T-helper 1 cell treated with Interleukin-12 subunit alpha and Interleukin-12 subunit beta and Interleukin-4 antibody, amounts not matched to agents 30 μg/mL and 1 μg/mL, for 36 hours (primary cell): ENCODE data around the gene CCDC194.

Experiments used
- H3K27ac Mint-ChIP-seq: one replicate; pipeline ENCODE4 v1.8.0; 2021; ENCODE audit warnings: mild to moderate bottlenecking, mixed read lengths
- H3K27me3 Mint-ChIP-seq: one replicate; pipeline ENCODE4 v1.8.0; 2021; ENCODE audit warnings: low read depth, mixed read lengths
- H3K36me3 Mint-ChIP-seq: one replicate; pipeline ENCODE4 v1.8.0; 2021; ENCODE audit warnings: low read depth, mixed read lengths
- H3K4me1 Mint-ChIP-seq: one replicate; pipeline ENCODE4 v1.8.0; 2021; ENCODE audit warnings: low read depth, mixed read lengths
- H3K4me3 Mint-ChIP-seq: one replicate; pipeline ENCODE4 v1.8.0; 2021; ENCODE audit warnings: mild to moderate bottlenecking, moderate library complexity, mixed read lengths
- H3K9me3 Mint-ChIP-seq: one replicate; pipeline ENCODE4 v1.8.0; 2021; ENCODE audit warnings: mixed read lengths

Gene CCDC194

DNA sequence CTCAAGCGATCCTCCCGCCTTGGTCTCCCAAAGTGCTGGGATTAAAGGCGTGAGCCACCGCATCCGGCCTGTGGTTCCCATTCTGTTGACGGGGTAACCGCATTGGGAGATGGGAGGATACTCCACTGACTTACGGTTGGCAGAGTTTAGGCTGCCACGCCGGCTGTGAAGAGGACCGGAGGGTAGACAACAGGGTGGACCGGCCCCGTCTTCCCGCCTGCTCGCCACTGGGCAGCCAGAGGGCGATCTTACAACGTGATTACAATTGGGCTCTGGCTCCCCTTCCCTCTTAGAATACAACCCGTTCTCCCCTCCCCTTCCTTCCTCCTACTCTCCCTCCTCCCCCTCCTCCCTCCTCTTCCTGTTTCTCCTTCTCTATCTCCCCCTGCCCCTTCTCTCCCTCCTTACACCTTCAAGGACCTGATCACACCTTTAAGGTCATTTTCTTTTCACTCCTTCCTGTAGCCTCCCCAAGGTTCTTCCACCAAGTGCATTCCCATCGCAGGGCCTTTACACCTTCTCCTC, 957 bp upstream of the CCDC194 start:
- H3K36me3 Mint-ChIP-seq = peaks cover 8% of the 10 kb centered on the region
- no peaks in the 10 kb centered on the region for H3K9me3 Mint-ChIP-seq
- H3K4me1 Mint-ChIP-seq = peaks cover 15% of the 10 kb centered on the region
- H3K4me3 Mint-ChIP-seq = no peak overlapping the region
- peaks cover 12% of the 10 kb centered on the region for H3K27me3 Mint-ChIP-seq
- peak overlapping the region; percentile 82 for H3K27ac Mint-ChIP-seq

DNA sequence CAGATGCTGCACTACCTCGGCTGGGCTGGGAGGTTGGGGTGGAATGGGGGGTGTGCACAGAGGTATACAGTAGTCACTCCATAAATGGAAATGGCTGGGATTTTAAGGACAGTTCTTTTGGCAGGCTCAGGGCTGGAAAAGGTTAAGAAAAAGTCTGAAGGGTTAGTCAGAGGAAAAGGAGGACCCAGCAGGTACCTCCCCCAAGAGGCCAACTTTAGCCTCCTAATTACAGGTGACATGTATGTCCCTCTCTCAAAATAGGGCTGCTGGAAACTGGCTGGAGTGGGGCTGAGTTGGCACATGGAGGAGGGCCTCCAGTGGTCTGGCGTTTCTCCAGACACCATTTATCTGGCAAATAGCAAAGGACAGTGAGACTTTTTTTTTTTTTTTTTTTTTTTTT, 994 bp downstream of the CCDC194 start:
- no peak overlapping the region for H3K4me3 Mint-ChIP-seq
- peaks cover 15% of the 10 kb centered on the region for H3K4me1 Mint-ChIP-seq
- H3K27ac Mint-ChIP-seq = no peak overlapping the region
- H3K36me3 Mint-ChIP-seq = peaks cover 6% of the 10 kb centered on the region
- peaks cover 23% of the 10 kb centered on the region for H3K27me3 Mint-ChIP-seq
- H3K9me3 Mint-ChIP-seq = no peaks in the 10 kb centered on the region

DNA sequence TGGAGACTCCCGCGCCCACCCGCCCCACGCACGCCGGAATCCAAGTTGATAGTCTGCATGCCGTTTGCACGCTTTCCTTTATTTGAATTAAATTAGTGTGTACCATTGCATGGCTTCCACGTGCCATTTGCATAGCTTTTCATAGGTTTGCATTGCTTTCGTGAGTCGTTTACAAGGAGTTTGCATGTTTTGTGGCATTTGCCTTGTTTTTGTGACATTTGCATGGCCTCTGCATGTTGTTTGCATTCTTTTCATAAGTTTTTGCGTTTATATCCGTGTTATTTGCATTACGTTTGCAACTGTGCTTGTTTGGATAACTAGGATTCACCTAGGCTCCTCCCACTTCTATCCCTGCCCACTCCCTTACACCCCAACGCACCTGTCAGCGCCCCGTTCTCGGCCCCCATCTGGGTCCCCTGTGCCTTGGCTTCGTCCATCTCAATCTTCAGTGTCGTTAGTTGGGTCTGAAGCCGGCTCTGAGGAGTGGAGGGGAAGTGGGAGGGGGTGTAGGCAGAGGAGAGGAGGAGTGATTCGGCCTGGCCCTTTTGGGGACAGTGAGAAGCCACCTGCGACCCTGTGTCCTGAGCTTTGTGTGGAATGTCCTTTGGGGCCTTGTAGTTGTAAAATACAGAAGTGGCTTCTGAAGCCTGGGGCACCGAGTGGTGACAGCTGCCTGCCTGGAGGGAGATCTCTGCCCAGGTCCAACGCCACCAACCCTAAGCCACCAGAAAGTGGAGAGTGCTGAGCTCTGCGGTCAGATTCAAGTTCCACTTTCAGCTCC, 2.4 kb downstream of the CCDC194 start:
- H3K9me3 Mint-ChIP-seq = no peaks in the 10 kb centered on the region
- H3K4me3 Mint-ChIP-seq = peak overlapping the region; percentile 70
- peaks cover 15% of the 10 kb centered on the region for H3K4me1 Mint-ChIP-seq
- H3K27ac Mint-ChIP-seq = no peak overlapping the region
- H3K27me3 Mint-ChIP-seq = peaks cover 23% of the 10 kb centered on the region
- peaks cover 3% of the 10 kb centered on the region for H3K36me3 Mint-ChIP-seq

DNA sequence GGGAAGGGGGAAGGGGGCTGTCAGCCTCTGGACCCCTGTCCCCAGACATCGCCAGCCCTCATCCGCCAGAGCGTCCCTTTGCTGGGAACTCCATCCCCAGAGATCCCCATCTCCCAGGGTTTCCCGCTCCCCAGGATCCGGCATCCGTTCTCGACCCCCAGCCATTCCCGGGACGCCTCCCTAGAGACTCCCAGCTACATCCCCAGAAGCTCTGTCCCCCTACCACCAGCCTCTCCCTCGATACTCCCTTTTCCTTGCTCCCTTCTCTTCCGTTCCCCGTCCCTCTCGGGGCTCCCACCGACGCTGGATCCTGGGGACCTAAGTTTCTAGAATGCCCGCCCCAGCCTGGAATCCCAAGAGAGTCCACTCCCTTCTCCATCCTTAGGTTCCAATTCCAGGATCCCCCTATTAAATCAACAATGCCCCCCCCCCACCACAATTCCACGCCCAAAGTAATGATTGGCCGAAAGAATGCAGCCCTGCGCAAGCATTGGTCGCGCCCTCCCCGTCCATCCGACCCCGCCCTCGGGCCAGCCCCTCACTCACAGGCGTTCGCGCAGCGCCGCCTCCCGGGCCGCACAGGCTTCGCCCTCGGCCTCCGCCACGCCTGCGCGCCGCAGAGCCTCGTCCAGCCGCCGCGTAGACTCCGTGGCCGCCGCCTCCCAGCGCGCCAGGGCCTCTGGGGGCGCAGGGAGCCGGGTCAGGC, 3.2 kb downstream of the CCDC194 start:
- peaks cover 15% of the 10 kb centered on the region for H3K4me1 Mint-ChIP-seq
- peaks cover 3% of the 10 kb centered on the region for H3K36me3 Mint-ChIP-seq
- H3K4me3 Mint-ChIP-seq = peak overlapping the region; percentile 94
- peaks cover 23% of the 10 kb centered on the region for H3K27me3 Mint-ChIP-seq
- no peaks in the 10 kb centered on the region for H3K9me3 Mint-ChIP-seq
- no peak overlapping the region for H3K27ac Mint-ChIP-seq

DNA sequence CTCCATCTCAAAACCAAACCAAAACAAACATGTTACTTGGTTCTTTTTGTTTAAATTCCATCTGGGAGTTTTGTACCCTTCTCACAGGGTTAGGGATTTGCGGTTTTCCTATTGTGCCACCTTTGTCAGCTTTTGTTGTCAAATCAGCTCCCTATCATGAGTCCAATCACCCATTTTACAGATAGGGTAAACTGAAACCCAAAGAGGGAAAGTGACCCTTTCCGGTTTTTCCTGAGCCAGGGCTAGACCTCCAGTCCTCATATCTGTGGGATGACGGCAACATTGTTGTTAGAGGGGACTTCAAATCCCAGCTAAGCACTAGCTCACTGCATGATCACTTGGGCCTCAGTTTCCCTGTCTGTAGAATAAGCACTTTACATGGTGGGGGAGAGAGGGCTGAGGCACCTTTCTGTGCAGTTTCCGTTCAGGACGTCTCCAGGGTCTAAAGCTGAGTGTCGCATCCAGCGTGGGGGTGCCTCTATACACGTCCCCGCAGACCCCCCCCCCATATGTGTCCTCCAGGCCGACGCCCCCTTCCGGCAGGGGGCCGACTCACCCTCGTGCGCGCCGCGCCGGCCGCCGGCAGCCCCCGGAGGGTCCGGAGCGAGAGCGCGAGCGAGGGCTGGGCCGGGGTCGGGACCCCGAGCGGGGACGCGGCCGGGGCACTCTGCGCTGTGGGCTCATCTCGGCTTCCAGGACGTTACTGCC, 3.9 kb downstream of the CCDC194 start:
- no peaks in the 10 kb centered on the region for H3K9me3 Mint-ChIP-seq
- H3K4me3 Mint-ChIP-seq = peak overlapping the region; percentile 94
- H3K27me3 Mint-ChIP-seq = peaks cover 23% of the 10 kb centered on the region
- H3K4me1 Mint-ChIP-seq = peaks cover 13% of the 10 kb centered on the region
- H3K36me3 Mint-ChIP-seq = peaks cover 1% of the 10 kb centered on the region
- no peak overlapping the region for H3K27ac Mint-ChIP-seq

DNA sequence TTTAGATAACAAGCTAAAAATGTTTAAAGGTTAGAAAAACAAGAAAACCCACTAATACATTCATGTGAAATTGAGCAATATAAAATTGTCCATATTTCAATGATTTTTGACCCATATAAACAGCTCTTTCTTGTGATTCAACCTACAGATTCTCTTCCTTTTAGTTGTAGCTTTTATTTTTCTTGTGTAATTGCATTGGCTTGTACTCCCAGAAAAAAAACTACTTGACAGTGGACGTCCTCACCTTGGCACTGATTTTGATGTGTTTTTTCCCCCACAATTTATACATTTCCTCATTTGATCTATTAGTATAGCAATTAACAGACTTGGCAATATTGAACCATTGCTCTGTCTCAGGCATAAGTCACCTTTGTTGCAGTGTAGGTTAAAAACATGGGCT, 4.7 kb downstream of the CCDC194 start:
- Mint-ChIP-seq H3K36me3 (no peaks in the 10 kb centered on the region), H3K4me3 (no peak overlapping the region)

DNA sequence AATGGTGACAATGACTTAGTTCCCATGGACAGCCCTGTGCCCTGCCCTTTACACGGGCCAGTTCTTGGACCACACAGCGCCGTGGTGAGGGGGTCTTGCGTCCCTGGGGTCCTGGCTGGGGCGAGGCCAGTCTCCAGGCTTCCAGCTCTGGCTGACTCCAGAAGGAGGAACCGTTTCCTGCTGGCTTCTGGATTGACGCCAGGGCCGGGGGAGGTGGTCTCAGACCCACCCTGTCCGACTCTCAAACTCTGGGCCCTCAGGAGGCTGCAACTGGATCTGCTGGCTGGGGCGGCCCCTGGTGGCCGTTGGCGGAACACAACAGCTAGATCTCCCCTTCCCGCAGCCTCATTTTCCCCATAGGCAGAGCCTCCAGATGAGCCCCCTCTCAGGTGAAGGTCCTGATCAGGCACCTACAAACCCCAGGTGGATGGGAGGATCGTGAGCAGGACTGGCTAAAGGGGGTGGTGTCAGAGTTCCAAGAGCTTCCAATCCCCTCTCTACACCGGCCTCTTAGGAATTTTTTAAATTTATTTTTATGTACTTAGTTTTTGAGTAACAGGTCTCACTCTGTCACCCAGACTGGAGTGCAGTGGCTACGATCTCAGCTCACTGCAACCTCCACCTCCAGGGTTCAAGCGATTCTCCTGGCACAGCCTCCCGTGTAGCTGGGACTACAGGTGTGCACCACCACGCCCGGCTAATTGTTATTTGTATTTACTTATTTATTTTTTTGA, 8.0 kb downstream of the CCDC194 start:
- Mint-ChIP-seq H3K4me3 (no peak overlapping the region), H3K9me3 (peaks cover under 1% of the 10 kb centered on the region)

More for the DNA sequence above, 4.7 kb downstream of the CCDC194 start:
- no peak overlapping the region for H3K27ac Mint-ChIP-seq
- H3K27me3 Mint-ChIP-seq = peaks cover 23% of the 10 kb centered on the region
- peaks cover 10% of the 10 kb centered on the region for H3K4me1 Mint-ChIP-seq
- H3K9me3 Mint-ChIP-seq = no peaks in the 10 kb centered on the region

DNA sequence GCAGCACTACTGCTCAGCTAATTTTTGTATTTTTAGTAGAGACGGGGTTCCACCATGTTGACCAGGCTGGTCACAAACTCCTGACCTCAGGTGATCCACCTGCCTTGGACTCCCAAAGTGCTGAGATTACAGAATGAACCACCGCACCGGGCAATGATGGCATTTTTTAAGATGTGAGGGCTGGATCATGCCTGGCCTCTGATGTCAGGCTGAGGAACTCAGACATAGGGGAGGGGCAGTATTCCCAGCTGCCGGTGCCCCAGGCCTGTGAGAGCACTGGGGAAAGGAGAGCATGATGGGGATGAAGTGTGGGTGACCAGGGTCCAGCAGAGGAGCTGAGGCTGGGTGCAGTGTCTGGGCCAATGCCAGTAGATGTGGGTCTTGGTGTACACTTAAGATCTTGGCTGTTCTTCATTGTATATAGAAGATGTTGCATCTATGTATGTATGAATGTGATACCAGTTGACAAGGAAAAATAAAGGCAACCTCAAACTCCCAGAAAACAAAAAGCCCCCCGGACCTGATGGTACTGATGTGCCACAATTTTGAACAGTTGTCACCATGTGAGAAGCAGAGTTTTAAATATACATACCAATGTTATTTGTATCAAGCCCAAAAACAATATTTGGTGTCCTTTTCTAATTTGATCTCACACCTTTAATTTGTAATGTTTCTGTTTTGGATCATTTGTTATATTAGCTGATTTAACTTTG, 13.4 kb downstream of the CCDC194 start:
- peaks cover 7% of the 10 kb centered on the region for H3K9me3 Mint-ChIP-seq
- H3K27me3 Mint-ChIP-seq = peaks cover 4% of the 10 kb centered on the region
- H3K4me1 Mint-ChIP-seq = peaks cover 5% of the 10 kb centered on the region
- H3K4me3 Mint-ChIP-seq = no peak overlapping the region
- peaks cover 4% of the 10 kb centered on the region for H3K36me3 Mint-ChIP-seq
- H3K27ac Mint-ChIP-seq = peak overlapping the region; percentile 49

More for the DNA sequence above, 8.0 kb downstream of the CCDC194 start:
- peaks cover 8% of the 10 kb centered on the region for H3K4me1 Mint-ChIP-seq
- no peaks in the 10 kb centered on the region for H3K36me3 Mint-ChIP-seq
- H3K27me3 Mint-ChIP-seq = peaks cover 18% of the 10 kb centered on the region
- H3K27ac Mint-ChIP-seq = no peak overlapping the region

DNA sequence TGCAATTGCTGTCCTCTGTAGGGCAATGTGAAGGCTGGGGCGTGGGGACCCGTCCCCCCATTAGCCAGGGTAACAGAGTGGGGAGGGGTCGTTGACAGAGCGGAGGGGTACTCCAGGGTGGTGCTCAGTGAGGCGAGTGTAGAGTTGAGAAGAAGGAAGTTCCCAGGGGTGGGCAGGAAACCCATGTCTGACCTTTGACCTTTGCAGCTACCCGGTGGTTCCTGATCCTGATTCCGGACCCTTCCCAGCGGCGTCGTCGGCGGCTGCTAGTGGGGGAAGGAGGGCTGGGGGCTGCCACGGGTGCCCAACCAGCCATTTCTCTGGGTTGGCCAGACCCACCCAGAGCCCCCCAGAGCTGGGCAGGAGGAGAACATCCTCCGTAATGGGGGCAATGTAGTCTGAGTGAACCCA, 14.8 kb downstream of the CCDC194 start:
- peaks cover 4% of the 10 kb centered on the region for H3K27me3 Mint-ChIP-seq
- H3K27ac Mint-ChIP-seq = no peak overlapping the region
- no peak overlapping the region for H3K4me3 Mint-ChIP-seq
- H3K4me1 Mint-ChIP-seq = peaks cover 5% of the 10 kb centered on the region
- peaks cover 7% of the 10 kb centered on the region for H3K9me3 Mint-ChIP-seq
- H3K36me3 Mint-ChIP-seq = peaks cover 4% of the 10 kb centered on the region

DNA sequence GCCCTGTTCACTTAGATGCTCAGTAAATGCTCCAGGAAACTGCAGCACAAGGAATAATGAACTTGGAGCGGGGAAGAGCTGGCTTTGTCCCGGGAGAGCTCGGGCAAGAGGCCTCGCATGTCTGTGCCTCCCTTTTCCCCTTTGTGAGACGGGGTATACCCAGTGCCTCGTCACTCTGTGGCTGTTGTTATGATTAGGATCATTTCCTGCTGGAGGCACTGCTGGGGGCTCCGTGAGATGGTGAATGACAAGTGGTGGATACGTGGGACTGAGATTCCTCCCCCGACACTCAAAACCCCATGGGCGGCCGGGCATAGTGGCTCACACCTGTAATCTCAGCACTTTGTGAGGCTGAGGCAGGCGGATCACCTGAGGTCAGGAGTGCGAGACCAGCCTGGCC, 15.7 kb downstream of the CCDC194 start:
- peaks cover 4% of the 10 kb centered on the region for H3K36me3 Mint-ChIP-seq
- no peak overlapping the region for H3K4me3 Mint-ChIP-seq
- H3K27me3 Mint-ChIP-seq = peaks cover 4% of the 10 kb centered on the region

DNA sequence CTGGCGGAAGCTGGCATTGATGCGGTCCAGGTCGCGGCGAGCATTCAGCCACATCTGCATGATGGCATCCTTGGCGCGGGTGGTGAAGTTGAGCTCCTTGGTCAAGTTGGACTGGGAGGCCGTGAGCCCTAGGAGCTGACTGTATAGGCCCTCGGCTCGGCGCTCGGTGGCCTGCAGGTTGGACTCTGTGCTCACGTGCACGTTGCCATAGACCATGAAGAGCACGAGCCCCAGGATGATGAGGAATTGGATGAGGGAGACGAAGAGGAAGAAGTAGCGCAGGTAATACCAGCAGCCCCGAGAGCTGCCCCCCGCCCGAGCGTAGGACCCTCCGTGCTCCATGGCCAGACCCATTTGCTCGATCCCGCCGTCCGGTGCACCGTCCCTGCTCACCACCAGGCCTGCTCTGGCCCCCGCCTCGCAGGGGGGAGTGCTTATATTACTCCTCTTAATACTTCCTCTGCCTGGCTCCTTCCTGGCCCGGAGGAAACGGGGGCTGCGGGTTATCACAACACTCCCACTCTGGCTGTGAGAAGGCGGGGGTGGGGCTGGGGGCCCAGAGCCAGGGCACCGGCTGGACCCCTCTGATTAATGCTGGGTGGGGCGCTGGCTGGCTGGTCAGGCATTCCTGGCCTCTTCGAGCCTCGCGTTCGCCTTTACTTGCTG, 16.9 kb downstream of the CCDC194 start, which contains the start of gene PLVAP:
Gene PLVAP, minus strand, starts transcription at position 408 of the 666 bp plus-strand sequence. Its CDS starts 54 bp downstream, at position 354.
- H3K27me3 Mint-ChIP-seq = peaks cover 4% of the 10 kb centered on the region
- H3K9me3 Mint-ChIP-seq = peaks cover 7% of the 10 kb centered on the region
- H3K27ac Mint-ChIP-seq = no peak within 1 kb of the TSS
- no peak within 1 kb of the TSS for H3K4me3 Mint-ChIP-seq
- H3K4me1 Mint-ChIP-seq = peaks cover under 1% of the 10 kb centered on the region
- H3K36me3 Mint-ChIP-seq = peaks cover 4% of the 10 kb centered on the region

More for the DNA sequence above, 15.7 kb downstream of the CCDC194 start:
- Mint-ChIP-seq H3K9me3 (peaks cover 7% of the 10 kb centered on the region), H3K4me1 (peaks cover 5% of the 10 kb centered on the region), H3K27ac (no peak overlapping the region)

DNA sequence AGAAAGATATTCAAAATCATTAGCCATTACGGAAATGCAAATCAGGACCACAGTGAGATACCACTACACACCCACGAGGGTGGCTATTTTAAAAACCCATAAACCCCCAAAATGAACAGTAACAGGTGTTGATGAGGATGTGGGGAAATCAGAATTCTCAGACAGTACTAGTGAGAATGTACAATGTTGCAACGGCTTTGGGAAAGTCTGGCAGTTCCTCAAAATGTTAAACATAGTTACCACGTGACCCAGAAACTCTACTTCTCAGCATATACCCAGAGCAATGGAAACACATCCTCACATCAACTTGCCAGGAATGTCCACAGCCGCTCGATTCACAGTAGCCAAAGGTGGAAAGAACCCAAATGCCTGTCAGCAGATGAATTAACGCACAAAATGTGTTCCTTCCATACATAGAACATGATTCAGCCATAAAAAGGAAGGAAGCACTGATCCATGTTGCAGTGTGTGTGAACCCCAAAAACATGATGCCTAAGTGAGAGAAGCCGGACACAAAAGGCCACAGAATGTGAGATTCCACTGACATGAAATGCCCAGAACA, 23.9 kb downstream of the CCDC194 start:
- Mint-ChIP-seq H3K36me3 (no peaks in the 10 kb centered on the region), H3K4me3 (no peak overlapping the region), H3K4me1 (no peaks in the 10 kb centered on the region), H3K9me3 (no peaks in the 10 kb centered on the region), H3K27ac (no peak overlapping the region), H3K27me3 (peaks cover 8% of the 10 kb centered on the region)

DNA sequence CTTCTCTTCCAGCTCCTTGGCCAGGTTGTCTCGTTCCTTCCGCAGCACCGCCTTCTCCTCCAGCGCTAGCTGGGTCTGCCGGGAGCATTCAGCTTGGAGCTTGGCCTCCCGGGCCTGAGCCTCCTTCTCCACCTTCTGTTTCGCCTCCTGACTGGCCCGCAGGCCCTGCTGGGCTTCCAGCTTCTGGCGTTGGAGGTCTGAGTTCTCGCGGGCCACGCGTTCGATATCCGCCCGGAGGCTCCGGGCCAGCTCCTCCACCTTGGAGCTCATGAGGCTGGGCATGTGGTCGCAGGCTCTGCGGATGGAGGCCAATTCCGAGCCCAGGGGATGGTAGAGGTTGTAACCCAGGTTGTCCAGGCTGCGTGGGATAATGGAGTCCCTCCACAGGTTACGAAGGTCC, 28.6 kb downstream of the CCDC194 start:
- peaks cover 17% of the 10 kb centered on the region for H3K27me3 Mint-ChIP-seq
- H3K4me1 Mint-ChIP-seq = no peaks in the 10 kb centered on the region
- H3K36me3 Mint-ChIP-seq = no peaks in the 10 kb centered on the region
- H3K27ac Mint-ChIP-seq = no peak overlapping the region
- H3K9me3 Mint-ChIP-seq = no peaks in the 10 kb centered on the region
- H3K4me3 Mint-ChIP-seq = no peak overlapping the region
